Endothelial cell (in vitro differentiated cells): ENCODE measurements around the gene PAGE2B. TPM values are rescaled to one million over a fixed set of nuclear protein-coding genes. Genes with fewer than 3 reads are reported as not detected.
"Not testable (repeated sequence)": the region's sequence is repeated elsewhere in the genome, so short reads cannot be mapped to it uniquely, and the experiment has no call there.

Experiments
- DNase-seq: peaks from one replicate; pipeline ENCODE4 v3.0.0; 2021; ENCODE audit warnings: low spot score
- H3K27ac Mint-ChIP-seq: one replicate; pipeline ENCODE4 v1.8.0; 2021; ENCODE audit warnings: mixed read lengths, inconsistent platforms; ENCODE audit not compliant: unreplicated experiment
- H3K27me3 Mint-ChIP-seq: one replicate; pipeline ENCODE4 v1.8.0; 2021; ENCODE audit warnings: mild to moderate bottlenecking, moderate library complexity, mixed read lengths, inconsistent platforms; ENCODE audit not compliant: unreplicated experiment
- H3K36me3 Mint-ChIP-seq: one replicate; pipeline ENCODE4 v1.8.0; 2021; ENCODE audit warnings: mild to moderate bottlenecking, low read depth, mixed read lengths, inconsistent platforms; ENCODE audit not compliant: unreplicated experiment
- H3K4me1 Mint-ChIP-seq: one replicate; pipeline ENCODE4 v1.8.0; 2021; ENCODE audit warnings: mild to moderate bottlenecking, mixed read lengths, inconsistent platforms; ENCODE audit not compliant: unreplicated experiment
- H3K4me3 Mint-ChIP-seq: one replicate; pipeline ENCODE4 v1.8.0; 2021; ENCODE audit warnings: mild to moderate bottlenecking, mixed read lengths, inconsistent platforms; ENCODE audit not compliant: unreplicated experiment
- H3K9me3 Mint-ChIP-seq: one replicate; pipeline ENCODE4 v1.8.0; 2021; ENCODE audit warnings: mixed read lengths, inconsistent platforms; ENCODE audit not compliant: unreplicated experiment
- CTCF ChIP-seq: fragments of 200-600 bp; sonication (generic); IDR thresholded peaks from one replicate; pipeline ENCODE4 v1.5.0; 2021; ENCODE audit warnings: antibody characterized with exemption; ENCODE audit not compliant: unreplicated experiment
- total RNA-seq: library from RNA; stranded (reverse); fragmentation: NEBNext Ultra II Directional; extraction: Animal tissue kit (Norgen Biotek cat#: 25700); gene quantifications from one replicate; pipeline ENCODE4 v1.2.1, GENCODE V29; 2021; ENCODE audit not compliant: unreplicated experiment

PAGE2B gene
- total RNA-seq, 1 donor from 2014 or later, result not detected

DNA sequence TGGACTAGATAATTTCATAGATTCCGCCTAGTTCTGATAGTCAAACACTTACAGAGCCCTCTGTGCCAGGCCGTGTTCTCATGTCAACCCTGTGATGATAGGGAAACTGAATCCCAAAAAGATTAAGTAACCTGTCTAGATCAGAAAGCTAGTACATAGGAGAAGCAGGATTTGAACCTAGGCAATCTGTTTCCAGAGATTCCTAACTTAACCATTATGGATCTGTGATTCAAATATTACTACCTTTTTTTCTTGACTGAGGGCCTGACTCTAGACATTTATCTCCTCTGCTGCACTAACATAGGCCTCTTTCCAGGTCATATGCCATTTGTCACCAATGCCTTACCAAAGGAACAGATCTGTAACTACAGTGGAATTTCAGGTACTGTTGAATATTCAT lies 45.5 kb upstream of the PAGE2B start:
- Mint-ChIP-seq H3K27me3 (peaks cover 2% of the 10 kb centered on the region), H3K27ac (no peak overlapping the region), H3K4me1 (no peaks in the 10 kb centered on the region), H3K36me3 (no peaks in the 10 kb centered on the region), H3K4me3 (no peak overlapping the region), H3K9me3 (no peaks in the 10 kb centered on the region)
- DNase-seq, result no peak
- no peak for TF ChIP-seq CTCF

DNA sequence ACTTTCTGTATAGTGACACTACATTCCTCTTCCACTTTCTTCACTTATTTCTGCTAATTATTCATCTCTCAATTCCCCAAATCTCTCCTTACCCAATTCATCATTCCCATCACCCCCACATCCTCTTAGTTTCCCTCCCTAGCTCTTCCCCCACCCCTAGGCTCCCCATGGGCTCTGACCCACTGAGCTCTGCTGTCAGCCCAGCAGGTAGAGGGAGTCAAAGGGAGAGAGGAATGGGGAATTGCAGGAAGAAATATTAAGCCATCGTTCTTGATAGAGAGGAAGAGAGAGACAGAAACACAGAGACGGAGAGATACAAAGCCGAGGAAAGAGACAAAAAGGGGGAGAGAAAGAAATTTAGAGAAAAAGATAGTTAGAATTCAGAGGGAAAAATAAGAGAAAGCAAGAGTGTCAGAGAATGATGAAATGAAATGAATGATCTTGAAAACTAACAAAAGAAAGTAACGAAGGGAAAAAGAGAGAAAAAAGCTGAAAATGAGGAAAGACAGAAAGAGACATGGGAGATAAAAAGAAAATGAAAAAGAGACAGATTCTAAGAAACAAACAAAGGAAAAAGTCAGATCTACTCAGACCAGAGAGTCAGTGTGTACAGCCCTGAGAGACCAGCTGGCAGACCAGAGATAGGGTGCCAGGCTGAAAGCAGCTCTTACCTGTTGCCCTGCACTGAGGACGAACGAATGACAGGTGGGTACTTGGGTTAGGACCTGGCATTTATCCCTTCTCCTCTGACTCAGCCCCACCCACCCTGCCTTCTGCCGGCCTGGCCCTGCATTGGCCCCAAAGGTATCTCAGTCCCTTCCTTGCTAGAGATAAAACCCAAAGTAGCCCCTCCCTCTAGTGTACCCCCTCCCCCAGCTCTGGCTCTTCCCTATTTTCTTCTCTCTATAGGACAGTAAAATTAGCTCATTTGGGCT lies 44.3 kb upstream of the PAGE2B start, which contains the start of gene ALAS2:
ALAS2 (minus strand) TSS at position 707 of the 935 bp plus-strand sequence. CDS start 4,977 bp downstream, outside the sequence.
- no peak for DNase-seq
- Mint-ChIP-seq H3K27me3 (peaks cover 2% of the 10 kb centered on the region), H3K27ac (no peak within 1 kb of the TSS), H3K4me3 (no peak within 1 kb of the TSS), H3K36me3 (no peaks in the 10 kb centered on the region), H3K9me3 (no peaks in the 10 kb centered on the region), H3K4me1 (no peaks in the 10 kb centered on the region)
- TF ChIP-seq CTCF, result no peak

GRCh38 chrX:55033429-55033828 lies 41.4 kb upstream of the PAGE2B start:
- H3K4me1 Mint-ChIP-seq, result no peaks in the 10 kb centered on the region
- no peaks in the 10 kb centered on the region for H3K27me3 Mint-ChIP-seq
- H3K9me3 Mint-ChIP-seq, result no peaks in the 10 kb centered on the region
- H3K4me3 Mint-ChIP-seq, result no peak overlapping the region
- TF ChIP-seq CTCF, result no peak
- no peak overlapping the region for H3K27ac Mint-ChIP-seq
- no peak for DNase-seq
- H3K36me3 Mint-ChIP-seq, result no peaks in the 10 kb centered on the region

GRCh38 chrX:55039471-55039870 lies 35.4 kb upstream of the PAGE2B start:
- no peak for DNase-seq
- Mint-ChIP-seq H3K4me1 (no peaks in the 10 kb centered on the region), H3K4me3 (no peak overlapping the region), H3K27me3 (no peaks in the 10 kb centered on the region), H3K9me3 (no peaks in the 10 kb centered on the region), H3K36me3 (no peaks in the 10 kb centered on the region), H3K27ac (no peak overlapping the region)
- no peak for TF ChIP-seq CTCF

DNA sequence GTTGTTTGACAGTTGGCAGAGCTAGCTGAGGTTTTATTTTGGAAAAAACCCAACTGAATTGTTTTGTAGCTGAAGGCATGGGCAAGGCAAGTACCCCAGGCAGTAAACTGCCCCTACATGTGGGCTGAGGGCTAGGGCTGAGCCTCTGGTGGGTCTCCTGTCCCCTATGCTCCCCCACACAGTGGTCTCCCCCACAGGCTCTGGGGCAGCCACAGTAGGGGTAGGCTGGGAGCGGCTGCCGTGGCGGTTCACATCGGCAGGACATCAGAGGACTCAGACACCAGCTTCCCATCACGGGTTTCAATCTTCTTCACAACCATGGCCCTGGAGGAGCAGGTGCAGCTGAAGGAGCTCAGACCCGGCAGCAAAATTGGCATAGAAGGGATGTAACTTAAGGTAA lies 33.3 kb upstream of the PAGE2B start:
- no peak overlapping the region for H3K27ac Mint-ChIP-seq
- no peak for TF ChIP-seq CTCF
- no peak overlapping the region for H3K4me3 Mint-ChIP-seq
- H3K36me3 Mint-ChIP-seq, result no peaks in the 10 kb centered on the region
- no peaks in the 10 kb centered on the region for H3K9me3 Mint-ChIP-seq
- H3K4me1 Mint-ChIP-seq, result no peaks in the 10 kb centered on the region
- H3K27me3 Mint-ChIP-seq, result no peaks in the 10 kb centered on the region
- no peak for DNase-seq

DNA sequence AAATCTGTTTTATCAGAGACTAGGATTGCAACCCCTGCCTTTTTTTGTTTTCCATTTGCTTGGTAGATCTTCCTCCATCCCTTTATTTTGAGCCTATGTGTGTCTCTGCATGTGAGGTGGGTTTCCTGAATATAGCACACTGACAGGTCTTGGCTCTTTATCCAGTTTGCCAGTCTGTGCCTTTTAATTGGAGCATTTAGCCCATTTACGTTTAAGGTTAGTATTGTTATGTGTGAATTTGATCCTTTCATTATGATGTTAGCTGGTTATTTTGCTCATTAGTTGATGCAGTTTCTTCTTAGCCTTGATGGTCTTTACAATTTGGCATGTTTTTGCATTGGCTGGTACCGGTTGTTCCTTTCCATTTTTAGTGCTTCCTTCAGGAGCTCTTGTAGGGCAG lies 24.2 kb upstream of the PAGE2B start:
- not testable (repeated sequence) for H3K4me3 Mint-ChIP-seq, H3K27me3 Mint-ChIP-seq, H3K9me3 Mint-ChIP-seq, H3K36me3 Mint-ChIP-seq, H3K27ac Mint-ChIP-seq, H3K4me1 Mint-ChIP-seq, DNase-seq
